Pancreas (tissue), 10 donors: ENCODE data around the gene MYCN. TPM values are rescaled to one million over a fixed set of nuclear protein-coding genes. Genes with fewer than 3 reads are reported as not detected.

Experiments used
- ATAC-seq, 4 donors: fragments of 200-7000 bp; cut with Tn5 transposase; one replicate each; pipeline versions ENCODE4 v1.8.0 to v1.9.1; 2020; ENCODE audit warnings: mild to moderate bottlenecking in 4 of 4, moderate library complexity in 4 of 4
- DNase-seq, 6 donors: peaks; one replicate each; pipeline ENCODE4 v3.0.0-alpha.2; 2020
- FAIRE-seq: peaks from 2 replicates; lab custom pipeline; 2012; peaks lifted over from hg19 to GRCh38; lab: Jason Lieb, UNC
- H3K27ac ChIP-seq, 4 donors: fragments of 200-600 bp; sonication (generic); 1 replicate in 3 of 4; 2 replicates in 1 of 4; pipeline versions ENCODE4 v1.5.0 to v1.8.0; 2020
- H3K27me3 ChIP-seq, 4 donors: fragments of 200-600 bp; one replicate each; pipeline ENCODE4 v1.8.0; 2021
- H3K36me3 ChIP-seq, 3 donors: fragments of 200-600 bp; sonication (generic) in 1 of 3; one replicate each; pipeline versions ENCODE4 v1.5.0 to v1.8.0; 2020 to 2021
- H3K4me1 ChIP-seq, 3 donors: fragments of 200-600 bp; one replicate each; pipeline ENCODE4 v1.8.0; 2021
- H3K4me3 ChIP-seq, 4 donors: fragments of 200-600 bp; sonication (generic) in 2 of 4; one replicate each; pipeline versions ENCODE4 v1.5.0 to v1.8.0; 2020 to 2021
- H3K9me3 ChIP-seq, 4 donors: fragments of 200-600 bp; one replicate each; pipeline ENCODE4 v1.8.0; 2021
- WGBS, 2 donors: extraction: QIAGEN DNeasy Blood & Tissue Kit; methylation state at CpG; one replicate each; pipeline ENCODE4 v1.1.7; 2013; 5-methylcytosine and 5-hydroxymethylcytosine counted together
- intact Hi-C, 3 donors: fragments of 100-400 bp; cut with DNase I; formaldehyde crosslinking; loops; one replicate each; pipeline versions ENCODE4 v1.11.1 to v1.14.2; 2022
- polyA plus RNA-seq, 2 donors: library from polyadenylated mRNA; stranded (reverse); fragments of 200-250 nt; gene quantifications; one replicate each; pipeline ENCODE4 v1.2.3, GENCODE V29; 2013
- total RNA-seq, 6 donors: library from RNA; stranded (reverse); fragmentation: NEBNext Ultra II Directional in 4 of 6; extraction: Animal tissue kit (Norgen Biotek cat#: 25700) in 4 of 6; gene quantifications; one replicate each; pipeline versions ENCODE4 v1.2.1 to v1.2.4, GENCODE V29; 2021 to 2023
- TF ChIP-seq, protein P1 (sequence below), 4 donors: fragments of 200-600 bp; sonication (generic) in 3 of 4; IDR thresholded peaks; one replicate each; pipeline versions ENCODE4 v1.5.0 to v1.8.0; 2021; ENCODE audit warnings: antibody characterized with exemption in 4 of 4
- donor health status: healthy with polysubstance abuse.
- donor health status: DM: no; HTN: no; CAD: no; lungs with moderate emphysema.
- donor health status: DM: no; HTN: no; CAD: no.
- donor health status: control.
- donor health status: control.
- donor health status: Bipolar disorder and iron deficiency.
- donor health status: DM: yes; HTN: yes; CAD: no.
- donor health status: DM: no; HTN: no; CAD: no.
- donor health status: DM: no; HTN: no; CAD: no.
- donor health status: DM: yes; HTN: yes; CAD: no.

The MYCN gene
- total and polyA plus RNA-seq, 8 donors: 0.09 to 0.75 (median 0.17) TPM

DNA sequence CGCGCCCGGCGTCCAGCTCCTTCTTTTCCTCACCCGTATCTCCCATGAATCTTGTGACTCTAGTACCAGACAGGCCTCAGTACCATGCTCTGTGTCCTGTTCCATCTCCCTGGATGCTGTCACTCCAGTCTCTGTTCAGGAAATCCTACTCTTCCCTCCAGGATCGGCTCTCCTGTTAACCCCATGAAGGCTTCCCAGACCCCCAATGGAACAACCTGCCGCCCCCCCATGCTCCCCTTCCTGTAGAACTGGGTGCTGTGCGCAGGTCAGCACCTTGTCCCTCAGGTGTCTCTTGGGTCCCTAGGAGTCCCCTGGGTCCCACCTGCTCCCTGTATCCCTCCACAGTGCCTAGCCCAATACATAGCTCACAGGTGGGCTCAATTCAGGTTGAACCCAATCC lies 41.3 kb downstream of the MYCN start:
- Histone ChIP-seq H3K27me3 (peaks cover 0 to 1% (median 0%) of the 10 kb centered on the region in 4 donors), H3K36me3 (no peaks in the 10 kb centered on the region), H3K4me1 (no peaks in the 10 kb centered on the region), H3K27ac (no peak overlapping the region), H3K4me3 (no peak overlapping the region), H3K9me3 (no peaks in the 10 kb centered on the region)
- FAIRE-seq (no peak), DNase-seq (no peak), ATAC-seq (no peak)
- 90 to 92% methylated on average over 8 of the region's 8 CpGs for WGBS, 2 donors
- TF ChIP-seq, protein P1, sequence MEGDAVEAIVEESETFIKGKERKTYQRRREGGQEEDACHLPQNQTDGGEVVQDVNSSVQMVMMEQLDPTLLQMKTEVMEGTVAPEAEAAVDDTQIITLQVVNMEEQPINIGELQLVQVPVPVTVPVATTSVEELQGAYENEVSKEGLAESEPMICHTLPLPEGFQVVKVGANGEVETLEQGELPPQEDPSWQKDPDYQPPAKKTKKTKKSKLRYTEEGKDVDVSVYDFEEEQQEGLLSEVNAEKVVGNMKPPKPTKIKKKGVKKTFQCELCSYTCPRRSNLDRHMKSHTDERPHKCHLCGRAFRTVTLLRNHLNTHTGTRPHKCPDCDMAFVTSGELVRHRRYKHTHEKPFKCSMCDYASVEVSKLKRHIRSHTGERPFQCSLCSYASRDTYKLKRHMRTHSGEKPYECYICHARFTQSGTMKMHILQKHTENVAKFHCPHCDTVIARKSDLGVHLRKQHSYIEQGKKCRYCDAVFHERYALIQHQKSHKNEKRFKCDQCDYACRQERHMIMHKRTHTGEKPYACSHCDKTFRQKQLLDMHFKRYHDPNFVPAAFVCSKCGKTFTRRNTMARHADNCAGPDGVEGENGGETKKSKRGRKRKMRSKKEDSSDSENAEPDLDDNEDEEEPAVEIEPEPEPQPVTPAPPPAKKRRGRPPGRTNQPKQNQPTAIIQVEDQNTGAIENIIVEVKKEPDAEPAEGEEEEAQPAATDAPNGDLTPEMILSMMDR (IDR thresholded peaks at IDR 0.05): no peak
- intact Hi-C loops: no loop called here

DNA sequence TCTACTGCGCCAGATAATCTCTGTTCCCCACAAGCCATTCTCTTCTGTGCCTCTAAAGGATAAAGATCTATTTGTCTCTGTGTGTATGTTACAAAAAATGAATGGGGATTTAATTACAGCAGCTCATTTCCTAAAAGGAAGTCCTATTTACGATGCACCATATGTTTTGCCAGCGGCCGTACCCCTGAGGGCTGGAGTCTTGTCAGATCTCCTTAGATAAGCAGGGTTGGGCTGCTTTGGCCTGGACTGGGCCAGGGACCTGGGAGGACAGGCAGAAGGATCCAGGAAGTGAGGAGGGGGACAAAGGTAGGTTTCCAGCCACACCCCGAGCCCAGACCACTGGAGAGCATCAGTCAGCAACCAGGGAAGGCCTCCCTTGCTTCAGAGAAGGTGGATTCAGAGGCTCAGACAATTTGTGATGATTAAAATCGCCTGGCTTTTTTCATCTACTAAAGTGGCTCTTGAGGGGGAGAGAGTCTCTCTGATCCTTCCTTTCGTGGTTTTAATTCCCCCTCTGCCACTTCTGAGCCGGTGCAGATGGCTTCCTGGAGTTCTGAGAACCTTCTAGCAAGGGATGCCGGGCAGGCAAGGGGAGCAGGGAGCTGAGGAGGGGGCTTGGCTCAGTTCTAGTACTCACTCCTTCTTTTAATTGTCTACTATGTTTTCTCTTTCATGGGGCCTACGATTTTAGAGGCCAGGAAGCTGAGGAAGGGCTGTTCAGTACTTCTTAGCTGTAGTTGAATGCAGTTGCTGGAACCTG lies 42.1 kb downstream of the MYCN start:
- no peaks in the 10 kb centered on the region for H3K36me3 ChIP-seq
- H3K9me3 ChIP-seq: no peaks in the 10 kb centered on the region
- no peaks in the 10 kb centered on the region for H3K4me1 ChIP-seq
- H3K27ac ChIP-seq: no peak overlapping the region
- 62 to 66% methylated on average over 10 of the region's 10 CpGs for WGBS, 2 donors
- TF ChIP-seq, protein P1 (IDR thresholded peaks at IDR 0.05): no peak
- FAIRE-seq: no peak
- no peak for DNase-seq
- intact Hi-C loops: no loop called here
- H3K27me3 ChIP-seq: peaks cover 0 to 4% (median 0%) of the 10 kb centered on the region in 4 donors
- H3K4me3 ChIP-seq: no peak overlapping the region
- no peak for ATAC-seq

DNA sequence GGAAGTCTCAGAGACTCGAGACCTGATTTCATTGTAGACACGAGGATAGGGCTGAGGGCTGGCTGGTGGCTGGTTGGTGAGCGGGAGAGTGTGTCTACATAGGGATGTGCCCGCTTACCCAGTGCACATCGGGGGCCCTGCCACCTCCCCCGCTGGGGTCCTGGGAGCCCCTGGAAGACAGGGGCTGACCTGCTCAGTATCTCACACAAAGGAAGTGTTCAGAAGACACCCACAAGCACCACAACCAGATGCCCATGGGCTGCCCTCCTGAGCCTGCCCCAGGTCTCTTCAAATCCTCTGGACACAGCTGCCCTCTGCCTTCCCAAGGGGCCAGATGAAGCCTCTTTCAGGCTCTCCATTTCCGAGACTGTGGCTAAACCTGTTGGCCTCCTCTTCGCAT lies 43.1 kb downstream of the MYCN start:
- peaks cover 0 to 4% (median 0%) of the 10 kb centered on the region in 4 donors for H3K27me3 ChIP-seq
- DNase-seq: no peak
- no peak overlapping the region for H3K4me3 ChIP-seq
- H3K9me3 ChIP-seq: no peaks in the 10 kb centered on the region
- H3K4me1 ChIP-seq: no peaks in the 10 kb centered on the region
- 80 to 85% methylated on average over 8 of the region's 8 CpGs for WGBS, 2 donors
- intact Hi-C loops: no loop called here
- FAIRE-seq: no peak
- ATAC-seq: no peak
- TF ChIP-seq, protein P1 (IDR thresholded peaks at IDR 0.05): no peak
- H3K36me3 ChIP-seq: no peaks in the 10 kb centered on the region
- H3K27ac ChIP-seq: no peak overlapping the region

DNA sequence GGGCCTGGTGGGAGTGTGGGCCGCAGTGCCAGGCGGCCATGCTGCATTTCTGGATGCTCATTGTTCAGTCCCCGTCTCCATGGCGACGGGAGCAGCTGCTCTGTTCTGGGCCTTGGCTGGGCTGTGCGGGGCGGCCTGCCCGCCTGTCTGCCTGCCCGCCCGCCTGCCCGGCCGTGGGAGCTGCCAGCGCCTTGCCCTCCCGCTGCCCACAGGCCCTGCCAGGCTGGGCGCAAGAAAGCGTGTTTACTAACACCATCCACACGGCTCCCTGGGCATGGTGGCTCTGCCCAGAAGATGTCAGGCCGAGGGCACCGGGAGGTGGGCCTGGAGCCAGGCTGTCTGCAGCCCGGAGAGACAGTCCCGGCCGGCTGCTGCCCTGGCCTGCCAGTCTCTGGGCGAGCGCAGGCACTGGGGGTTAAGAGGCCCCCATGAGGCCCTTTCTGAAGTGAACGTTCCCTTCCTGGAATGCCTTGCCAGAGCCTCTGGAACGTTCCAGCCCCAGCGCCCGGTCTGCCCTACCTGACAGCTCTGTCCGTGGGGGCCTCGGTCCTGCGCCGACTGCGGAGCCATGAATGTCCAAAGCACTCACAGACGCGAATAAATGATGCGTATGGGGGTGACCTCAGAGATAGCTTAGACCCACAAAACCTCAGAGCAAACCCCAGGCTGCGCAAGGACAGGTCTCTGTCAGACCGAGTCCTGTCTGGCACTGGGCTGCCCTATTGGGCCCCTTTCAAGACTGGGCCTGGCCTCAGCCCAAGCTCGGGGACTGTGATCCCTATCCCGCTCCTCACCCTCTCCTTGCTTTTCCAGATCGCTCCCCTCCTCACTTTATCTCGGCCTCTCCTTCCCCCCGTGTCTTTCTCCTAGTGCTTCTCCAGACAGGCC lies 44.3 kb downstream of the MYCN start:
- Histone ChIP-seq H3K27ac (no peak overlapping the region), H3K36me3 (no peaks in the 10 kb centered on the region), H3K9me3 (no peaks in the 10 kb centered on the region), H3K4me3 (no peak overlapping the region), H3K27me3 (peaks cover 0 to 4% (median 0%) of the 10 kb centered on the region in 4 donors), H3K4me1 (no peaks in the 10 kb centered on the region)
- TF ChIP-seq, protein P1 (IDR thresholded peaks at IDR 0.05): no peak
- ATAC-seq (no peak), DNase-seq (peak in 1 of 6 donors; percentile 44), FAIRE-seq (no peak)
- WGBS, 2 donors: 84 to 88% methylated on average over 38 to 43 of the region's 43 CpGs
- intact Hi-C loops: no loop called here
